ENCODE measurements around the gene ROR1. TPM values are rescaled to one million over a fixed set of nuclear protein-coding genes. Genes with fewer than 3 reads are reported as not detected.

ROR1 gene
- total and polyA plus RNA-seq, 10 of the 15 experiments (the other 5 are each of a cell fraction or from before 2014, with no cell fraction given): 0.02 to 0.08 (median 0.05) TPM; not detected in 6

GRCh38 chr1:63873751-63874150 lies 99.9 kb downstream of the ROR1 start:
- no peak overlapping the region for H3K4me3 ChIP-seq
- H3K4me1 ChIP-seq (ENCODE audit: control insufficient read depth, insufficient read depth, low read length): no peaks in the 10 kb centered on the region
- ChIA-PET SMC1A (ENCODE audit: uncharacterized antibody, unreplicated experiment) (no interaction called here), POLR2A (no interaction called here), CTCF (no interaction called here), RAD21 (ENCODE audit: unreplicated experiment) (no interaction called here)
- 90% methylated on average over 3 of the region's 3 CpGs for WGBS (ENCODE audit: insufficient coverage, insufficient replicate concordance, low lambda C conversion rate, missing lambda C conversion rate)
- no peaks in the 10 kb centered on the region for H4K20me1 ChIP-seq (ENCODE audit: control insufficient read depth, insufficient read depth)
- BruUV-seq (replicated peaks): no TSS peak
- H3K79me2 ChIP-seq (ENCODE audit: control insufficient read depth, insufficient read depth, low read length): no peaks in the 10 kb centered on the region
- intact Hi-C loops (cut with micrococcal nuclease; ENCODE audit: unreplicated experiment): no loop called here
- no peaks in the 10 kb centered on the region for H3K36me3 ChIP-seq (ENCODE audit: control insufficient read depth in 2 of 2, insufficient read depth in 2 of 2, low read length in 1 of 2)
- 0 out of 4 replicates have a peak, but pooled peaks cover 0 to 2% of the 10 kb centered on the region in 2 experiments for H3K27me3 ChIP-seq (replicated peaks in 1 of 2; ENCODE audit: control insufficient read depth in 2 of 2, insufficient read depth in 2 of 2, low read length in 1 of 2)
- no peak overlapping the region for H2AFZ ChIP-seq (ENCODE audit: control insufficient read depth, low read depth, low read length)
- in situ Hi-C loops (cut with MboI): no loop called here
- FAIRE-seq (no peak), ATAC-seq (no peak), DNase-seq (ENCODE audit: low read depth, low spot score) (no peak)
- no peak for TF ChIP-seq GABPA (IDR thresholded peaks at IDR 0.05; ENCODE audit: low read depth)
- no peak for TF ChIP-seq RB1 (IDR thresholded peaks at IDR 0.05; ENCODE audit: borderline replicate concordance)
- no peak for TF ChIP-seq PBX3 (IDR thresholded peaks at IDR 0.05; ENCODE audit: insufficient replicate concordance, low read depth, low read length)
- TF ChIP-seq IRF3 (IDR thresholded peaks at IDR 0.05): no peak
- no peak for TF ChIP-seq TCF7 (IDR thresholded peaks at IDR 0.05; ENCODE audit: borderline replicate concordance)
- no peak for TF ChIP-seq BACH1 (IDR thresholded peaks at IDR 0.05; ENCODE audit: borderline replicate concordance)
- no peak for TF ChIP-seq BMI1 (IDR thresholded peaks at IDR 0.05; ENCODE audit: borderline replicate concordance)
- no peak for TF ChIP-seq NR2F1 (conservative IDR thresholded peaks at IDR 0.05)
- no peak for TF ChIP-seq HDGF (IDR thresholded peaks at IDR 0.05)
- no peak for TF ChIP-seq ZBTB4 (CRISPR knock-in tag; IDR thresholded peaks at IDR 0.05)
- no peak for TF ChIP-seq MTA2 (IDR thresholded peaks at IDR 0.05; ENCODE audit: low read depth)
- TF ChIP-seq ZNF687 (IDR thresholded peaks at IDR 0.05): no peak
- no peak for TF ChIP-seq HDAC2 (IDR thresholded peaks at IDR 0.05)
- no peak for TF ChIP-seq BCL11A (IDR thresholded peaks at IDR 0.05; ENCODE audit: low read depth, low read length)
- H3K9ac ChIP-seq (ENCODE audit: control insufficient read depth, insufficient read depth, low read length): no peak overlapping the region
- no peak overlapping the region for H3K4me2 ChIP-seq (ENCODE audit: control insufficient read depth, insufficient read depth)
- H3K9me3 ChIP-seq (replicated peaks; ENCODE audit: control insufficient read depth, insufficient read depth, low read length): no peaks in the 10 kb centered on the region
- no peak overlapping the region for H3K27ac ChIP-seq (ENCODE audit: control insufficient read depth, insufficient read depth)
